A673 (cell line): Measurements from ENCODE around the gene PREX1.

Experiments
- EZH2 ChIP-seq: fragments of 200-600 bp; sonication (generic); IDR thresholded peaks from 2 replicates; pipeline ENCODE4 v1.6.1; 2017; ENCODE audit warnings: borderline replicate concordance, low read depth, mild to moderate bottlenecking, mixed read lengths, antibody characterized with exemption, low read length; ENCODE audit not compliant: poor library complexity, severe bottlenecking
- TF ChIP-seq, protein P1 (sequence below): fragments of 300-800, 200-600 bp; sonication (generic); conservative IDR thresholded peaks from 2 replicates; pipeline ENCODE4 v1.5.1; 2017; ENCODE audit warnings: low read depth, mild to moderate bottlenecking, antibody characterized with exemption, low read length, moderate library complexity, mixed read lengths

DNA sequence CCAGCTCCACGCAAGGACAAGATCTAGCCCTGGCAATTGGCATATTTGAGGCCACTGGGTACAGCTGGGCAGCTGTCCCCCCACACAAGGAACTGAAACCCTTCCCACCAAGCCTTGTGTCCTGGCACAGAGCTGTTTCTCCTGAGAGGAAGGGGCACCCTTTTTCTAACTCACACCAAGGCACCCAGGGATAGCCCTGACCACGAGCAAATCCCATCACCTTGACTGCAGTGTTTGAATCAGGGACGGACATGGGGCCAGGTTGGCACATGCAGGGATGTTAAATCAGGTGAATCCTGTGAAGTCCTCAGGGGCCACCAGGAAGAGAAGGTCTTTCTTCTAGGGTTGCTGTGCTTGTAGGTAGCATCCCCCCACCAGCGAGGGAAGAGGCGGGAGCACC is 246.6 kb downstream of the PREX1 start:
- TF ChIP-seq, protein P1, sequence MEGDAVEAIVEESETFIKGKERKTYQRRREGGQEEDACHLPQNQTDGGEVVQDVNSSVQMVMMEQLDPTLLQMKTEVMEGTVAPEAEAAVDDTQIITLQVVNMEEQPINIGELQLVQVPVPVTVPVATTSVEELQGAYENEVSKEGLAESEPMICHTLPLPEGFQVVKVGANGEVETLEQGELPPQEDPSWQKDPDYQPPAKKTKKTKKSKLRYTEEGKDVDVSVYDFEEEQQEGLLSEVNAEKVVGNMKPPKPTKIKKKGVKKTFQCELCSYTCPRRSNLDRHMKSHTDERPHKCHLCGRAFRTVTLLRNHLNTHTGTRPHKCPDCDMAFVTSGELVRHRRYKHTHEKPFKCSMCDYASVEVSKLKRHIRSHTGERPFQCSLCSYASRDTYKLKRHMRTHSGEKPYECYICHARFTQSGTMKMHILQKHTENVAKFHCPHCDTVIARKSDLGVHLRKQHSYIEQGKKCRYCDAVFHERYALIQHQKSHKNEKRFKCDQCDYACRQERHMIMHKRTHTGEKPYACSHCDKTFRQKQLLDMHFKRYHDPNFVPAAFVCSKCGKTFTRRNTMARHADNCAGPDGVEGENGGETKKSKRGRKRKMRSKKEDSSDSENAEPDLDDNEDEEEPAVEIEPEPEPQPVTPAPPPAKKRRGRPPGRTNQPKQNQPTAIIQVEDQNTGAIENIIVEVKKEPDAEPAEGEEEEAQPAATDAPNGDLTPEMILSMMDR: no peak
- TF ChIP-seq EZH2: no peak
